HG03045 (cell line): ENCODE measurements around the gene PKD1L1.
A peak's percentile ranks its signal among the peaks of the same experiment; 100 is the strongest.
"Not testable (repeated sequence)": the region's sequence is repeated elsewhere in the genome, so short reads cannot be mapped to it uniquely, and the experiment has no call there.

Experiments used
- ATAC-seq: cut with Tn5 transposase; IDR thresholded peaks from one replicate; pipeline ENCODE4 v1.9.1; 2021; ENCODE audit warnings: mild to moderate bottlenecking, moderate library complexity; ENCODE audit not compliant: unreplicated experiment

PKD1L1 gene

GRCh38 chr7:47939425-47940036, 8.7 kb downstream of the PKD1L1 start:
- no peak for ATAC-seq

GRCh38 chr7:47938574-47939165, 9.6 kb downstream of the PKD1L1 start:
- ATAC-seq = no peak

GRCh38 chr7:47937711-47938573, 10.3 kb downstream of the PKD1L1 start:
- peak; percentile 52 for ATAC-seq

- ATAC-seq = peak; percentile 96
These were observed 11.1 kb downstream of the PKD1L1 start for GRCh38 chr7:47937065-47937687.

GRCh38 chr7:47936323-47936722, 11.9 kb downstream of the PKD1L1 start:
- no peak for ATAC-seq

- no peak for ATAC-seq
These were observed 12.9 kb downstream of the PKD1L1 start for GRCh38 chr7:47935336-47935735.

- ATAC-seq = no peak
These were observed 13.4 kb downstream of the PKD1L1 start for GRCh38 chr7:47934831-47935230.

- no peak for ATAC-seq
These were observed 15.1 kb downstream of the PKD1L1 start for GRCh38 chr7:47933215-47933614.

- no peak for ATAC-seq
These were observed 15.7 kb downstream of the PKD1L1 start for GRCh38 chr7:47932466-47933037.

- ATAC-seq = no peak
These were observed 16.2 kb downstream of the PKD1L1 start for GRCh38 chr7:47932016-47932415.

- no peak for ATAC-seq
These were observed 17.0 kb downstream of the PKD1L1 start for GRCh38 chr7:47931005-47932004.

GRCh38 chr7:47924266-47924665, 24.0 kb downstream of the PKD1L1 start:
- no peak for ATAC-seq

GRCh38 chr7:47923081-47923875, 25.0 kb downstream of the PKD1L1 start:
- ATAC-seq = not testable (repeated sequence)

- ATAC-seq = not testable (repeated sequence)
These were observed 31.8 kb downstream of the PKD1L1 start for GRCh38 chr7:47916514-47916913.

- no peak for ATAC-seq
These were observed 32.7 kb downstream of the PKD1L1 start for GRCh38 chr7:47915616-47915976.

GRCh38 chr7:47914717-47915615, 33.3 kb downstream of the PKD1L1 start:
- ATAC-seq = no peak

GRCh38 chr7:47912332-47912731, 35.9 kb downstream of the PKD1L1 start:
- ATAC-seq = no peak

- ATAC-seq = no peak
These were observed 39.5 kb downstream of the PKD1L1 start for GRCh38 chr7:47908720-47909119.
